ENCODE data around the gene NALCN. TPM values are rescaled to one million over a fixed set of nuclear protein-coding genes. Genes with fewer than 3 reads are reported as not detected.

Gene NALCN
- total and polyA plus RNA-seq, 2 experiments from 2014 or later: 0.50 to 0.87 TPM

DNA sequence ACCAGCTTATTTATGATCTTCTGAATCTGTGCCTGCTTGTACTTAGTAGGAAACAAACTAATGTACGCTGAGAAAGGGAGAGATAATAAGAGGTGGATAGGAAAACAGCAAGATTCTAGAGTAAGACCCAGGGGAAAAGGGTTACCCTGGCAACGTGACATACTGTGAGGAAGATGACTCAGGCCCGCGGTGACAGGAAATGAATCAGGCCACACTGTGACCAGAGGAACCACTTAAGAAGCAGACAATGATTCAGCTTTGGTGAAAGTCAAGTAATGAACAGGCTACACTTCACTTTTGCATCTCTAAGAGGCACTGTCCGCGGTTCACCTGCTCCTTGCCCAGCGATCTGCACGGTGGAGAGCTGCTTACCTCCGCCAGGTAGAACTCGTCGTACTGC is 158.2 kb downstream of the NALCN start:
- peak; percentile 22 for DNase-seq (ENCODE audit: low spot score)
- Histone ChIP-seq H3K36me3 (ENCODE audit: insufficient read depth) (no peaks in the 10 kb centered on the region), H3K9me2 (ENCODE audit: insufficient read depth) (no peaks in the 10 kb centered on the region), H3K4me1 (ENCODE audit: insufficient read depth) (no peaks in the 10 kb centered on the region), H4K20me1 (replicated peaks; ENCODE audit: insufficient read depth) (no peaks in the 10 kb centered on the region), H3K27me3 (ENCODE audit: insufficient read depth) (no peaks in the 10 kb centered on the region), H3K79me2 (replicated peaks; ENCODE audit: insufficient read depth) (no peaks in the 10 kb centered on the region), H3K4me3 (no peak overlapping the region), H2AFZ (peak overlapping the region; percentile 54; the same call in 1 of the 2 replicates), H3F3A (replicated peaks; ENCODE audit: low read depth) (no peaks in the 10 kb centered on the region), H3K27ac (ENCODE audit: low read depth) (no peak overlapping the region), H3K4me2 (no peak overlapping the region)
- Mint-ChIP-seq H3K27ac (no peak overlapping the region), H3K9me3 (no peaks in the 10 kb centered on the region), H3K4me3 (no peak overlapping the region), H3K4me1 (no peaks in the 10 kb centered on the region; the same call in 2 of the 3 replicates), H3K36me3 (ENCODE audit: low read depth) (no peaks in the 10 kb centered on the region), H3K27me3 (ENCODE audit: insufficient read depth, low read depth, poor library complexity) (no peaks in the 10 kb centered on the region)
- peak; percentile 29; the same call in 2 of the 3 replicates for ATAC-seq
- no peak for TF ChIP-seq JUNB (IDR thresholded peaks at IDR 0.05; ENCODE audit: unreplicated experiment)
- no peak for TF ChIP-seq STAT1 (IDR thresholded peaks at IDR 0.05; ENCODE audit: unreplicated experiment)
- TF ChIP-seq EZH2 (IDR thresholded peaks at IDR 0.05; ENCODE audit: low read depth, unreplicated experiment): no peak
- no peak for TF ChIP-seq CREB1 (CRISPR knock-in tag; IDR thresholded peaks at IDR 0.05; ENCODE audit: low read depth)
- TF ChIP-seq, protein P1, sequence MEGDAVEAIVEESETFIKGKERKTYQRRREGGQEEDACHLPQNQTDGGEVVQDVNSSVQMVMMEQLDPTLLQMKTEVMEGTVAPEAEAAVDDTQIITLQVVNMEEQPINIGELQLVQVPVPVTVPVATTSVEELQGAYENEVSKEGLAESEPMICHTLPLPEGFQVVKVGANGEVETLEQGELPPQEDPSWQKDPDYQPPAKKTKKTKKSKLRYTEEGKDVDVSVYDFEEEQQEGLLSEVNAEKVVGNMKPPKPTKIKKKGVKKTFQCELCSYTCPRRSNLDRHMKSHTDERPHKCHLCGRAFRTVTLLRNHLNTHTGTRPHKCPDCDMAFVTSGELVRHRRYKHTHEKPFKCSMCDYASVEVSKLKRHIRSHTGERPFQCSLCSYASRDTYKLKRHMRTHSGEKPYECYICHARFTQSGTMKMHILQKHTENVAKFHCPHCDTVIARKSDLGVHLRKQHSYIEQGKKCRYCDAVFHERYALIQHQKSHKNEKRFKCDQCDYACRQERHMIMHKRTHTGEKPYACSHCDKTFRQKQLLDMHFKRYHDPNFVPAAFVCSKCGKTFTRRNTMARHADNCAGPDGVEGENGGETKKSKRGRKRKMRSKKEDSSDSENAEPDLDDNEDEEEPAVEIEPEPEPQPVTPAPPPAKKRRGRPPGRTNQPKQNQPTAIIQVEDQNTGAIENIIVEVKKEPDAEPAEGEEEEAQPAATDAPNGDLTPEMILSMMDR (conservative IDR thresholded peaks at IDR 0.05; ENCODE audit: low read depth in 2 of 2): no peak
- TF ChIP-seq, protein P2, sequence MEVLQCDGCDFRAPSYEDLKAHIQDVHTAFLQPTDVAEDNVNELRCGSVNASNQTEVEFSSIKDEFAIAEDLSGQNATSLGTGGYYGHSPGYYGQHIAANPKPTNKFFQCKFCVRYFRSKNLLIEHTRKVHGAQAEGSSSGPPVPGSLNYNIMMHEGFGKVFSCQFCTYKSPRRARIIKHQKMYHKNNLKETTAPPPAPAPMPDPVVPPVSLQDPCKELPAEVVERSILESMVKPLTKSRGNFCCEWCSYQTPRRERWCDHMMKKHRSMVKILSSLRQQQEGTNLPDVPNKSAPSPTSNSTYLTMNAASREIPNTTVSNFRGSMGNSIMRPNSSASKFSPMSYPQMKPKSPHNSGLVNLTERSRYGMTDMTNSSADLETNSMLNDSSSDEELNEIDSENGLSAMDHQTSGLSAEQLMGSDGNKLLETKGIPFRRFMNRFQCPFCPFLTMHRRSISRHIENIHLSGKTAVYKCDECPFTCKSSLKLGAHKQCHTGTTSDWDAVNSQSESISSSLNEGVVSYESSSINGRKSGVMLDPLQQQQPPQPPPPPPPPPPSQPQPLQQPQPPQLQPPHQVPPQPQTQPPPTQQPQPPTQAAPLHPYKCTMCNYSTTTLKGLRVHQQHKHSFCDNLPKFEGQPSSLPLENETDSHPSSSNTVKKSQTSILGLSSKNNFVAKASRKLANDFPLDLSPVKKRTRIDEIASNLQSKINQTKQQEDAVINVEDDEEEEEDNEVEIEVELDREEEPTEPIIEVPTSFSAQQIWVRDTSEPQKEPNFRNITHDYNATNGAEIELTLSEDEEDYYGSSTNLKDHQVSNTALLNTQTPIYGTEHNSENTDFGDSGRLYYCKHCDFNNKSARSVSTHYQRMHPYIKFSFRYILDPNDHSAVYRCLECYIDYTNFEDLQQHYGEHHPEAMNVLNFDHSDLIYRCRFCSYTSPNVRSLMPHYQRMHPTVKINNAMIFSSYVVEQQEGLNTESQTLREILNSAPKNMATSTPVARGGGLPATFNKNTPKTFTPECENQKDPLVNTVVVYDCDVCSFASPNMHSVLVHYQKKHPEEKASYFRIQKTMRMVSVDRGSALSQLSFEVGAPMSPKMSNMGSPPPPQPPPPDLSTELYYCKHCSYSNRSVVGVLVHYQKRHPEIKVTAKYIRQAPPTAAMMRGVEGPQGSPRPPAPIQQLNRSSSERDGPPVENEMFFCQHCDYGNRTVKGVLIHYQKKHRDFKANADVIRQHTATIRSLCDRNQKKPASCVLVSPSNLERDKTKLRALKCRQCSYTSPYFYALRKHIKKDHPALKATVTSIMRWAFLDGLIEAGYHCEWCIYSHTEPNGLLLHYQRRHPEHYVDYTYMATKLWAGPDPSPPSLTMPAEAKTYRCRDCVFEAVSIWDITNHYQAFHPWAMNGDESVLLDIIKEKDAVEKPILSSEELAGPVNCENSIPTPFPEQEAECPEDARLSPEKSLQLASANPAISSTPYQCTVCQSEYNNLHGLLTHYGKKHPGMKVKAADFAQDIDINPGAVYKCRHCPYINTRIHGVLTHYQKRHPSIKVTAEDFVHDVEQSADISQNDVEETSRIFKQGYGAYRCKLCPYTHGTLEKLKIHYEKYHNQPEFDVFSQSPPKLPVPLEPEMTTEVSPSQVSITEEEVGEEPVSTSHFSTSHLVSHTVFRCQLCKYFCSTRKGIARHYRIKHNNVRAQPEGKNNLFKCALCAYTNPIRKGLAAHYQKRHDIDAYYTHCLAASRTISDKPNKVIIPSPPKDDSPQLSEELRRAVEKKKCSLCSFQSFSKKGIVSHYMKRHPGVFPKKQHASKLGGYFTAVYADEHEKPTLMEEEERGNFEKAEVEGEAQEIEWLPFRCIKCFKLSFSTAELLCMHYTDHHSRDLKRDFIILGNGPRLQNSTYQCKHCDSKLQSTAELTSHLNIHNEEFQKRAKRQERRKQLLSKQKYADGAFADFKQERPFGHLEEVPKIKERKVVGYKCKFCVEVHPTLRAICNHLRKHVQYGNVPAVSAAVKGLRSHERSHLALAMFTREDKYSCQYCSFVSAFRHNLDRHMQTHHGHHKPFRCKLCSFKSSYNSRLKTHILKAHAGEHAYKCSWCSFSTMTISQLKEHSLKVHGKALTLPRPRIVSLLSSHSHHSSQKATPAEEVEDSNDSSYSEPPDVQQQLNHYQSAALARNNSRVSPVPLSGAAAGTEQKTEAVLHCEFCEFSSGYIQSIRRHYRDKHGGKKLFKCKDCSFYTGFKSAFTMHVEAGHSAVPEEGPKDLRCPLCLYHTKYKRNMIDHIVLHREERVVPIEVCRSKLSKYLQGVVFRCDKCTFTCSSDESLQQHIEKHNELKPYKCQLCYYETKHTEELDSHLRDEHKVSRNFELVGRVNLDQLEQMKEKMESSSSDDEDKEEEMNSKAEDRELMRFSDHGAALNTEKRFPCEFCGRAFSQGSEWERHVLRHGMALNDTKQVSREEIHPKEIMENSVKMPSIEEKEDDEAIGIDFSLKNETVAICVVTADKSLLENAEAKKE (CRISPR knock-in tag; IDR thresholded peaks at IDR 0.05): no peak
- TF ChIP-seq, protein P3, sequence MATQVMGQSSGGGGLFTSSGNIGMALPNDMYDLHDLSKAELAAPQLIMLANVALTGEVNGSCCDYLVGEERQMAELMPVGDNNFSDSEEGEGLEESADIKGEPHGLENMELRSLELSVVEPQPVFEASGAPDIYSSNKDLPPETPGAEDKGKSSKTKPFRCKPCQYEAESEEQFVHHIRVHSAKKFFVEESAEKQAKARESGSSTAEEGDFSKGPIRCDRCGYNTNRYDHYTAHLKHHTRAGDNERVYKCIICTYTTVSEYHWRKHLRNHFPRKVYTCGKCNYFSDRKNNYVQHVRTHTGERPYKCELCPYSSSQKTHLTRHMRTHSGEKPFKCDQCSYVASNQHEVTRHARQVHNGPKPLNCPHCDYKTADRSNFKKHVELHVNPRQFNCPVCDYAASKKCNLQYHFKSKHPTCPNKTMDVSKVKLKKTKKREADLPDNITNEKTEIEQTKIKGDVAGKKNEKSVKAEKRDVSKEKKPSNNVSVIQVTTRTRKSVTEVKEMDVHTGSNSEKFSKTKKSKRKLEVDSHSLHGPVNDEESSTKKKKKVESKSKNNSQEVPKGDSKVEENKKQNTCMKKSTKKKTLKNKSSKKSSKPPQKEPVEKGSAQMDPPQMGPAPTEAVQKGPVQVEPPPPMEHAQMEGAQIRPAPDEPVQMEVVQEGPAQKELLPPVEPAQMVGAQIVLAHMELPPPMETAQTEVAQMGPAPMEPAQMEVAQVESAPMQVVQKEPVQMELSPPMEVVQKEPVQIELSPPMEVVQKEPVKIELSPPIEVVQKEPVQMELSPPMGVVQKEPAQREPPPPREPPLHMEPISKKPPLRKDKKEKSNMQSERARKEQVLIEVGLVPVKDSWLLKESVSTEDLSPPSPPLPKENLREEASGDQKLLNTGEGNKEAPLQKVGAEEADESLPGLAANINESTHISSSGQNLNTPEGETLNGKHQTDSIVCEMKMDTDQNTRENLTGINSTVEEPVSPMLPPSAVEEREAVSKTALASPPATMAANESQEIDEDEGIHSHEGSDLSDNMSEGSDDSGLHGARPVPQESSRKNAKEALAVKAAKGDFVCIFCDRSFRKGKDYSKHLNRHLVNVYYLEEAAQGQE (IDR thresholded peaks at IDR 0.05; ENCODE audit: unreplicated experiment): no peak
- TF ChIP-seq ZNF114 (CRISPR knock-in tag; IDR thresholded peaks at IDR 0.05): no peak
- TF ChIP-seq EZH2phosphoT487 (IDR thresholded peaks at IDR 0.05; ENCODE audit: unreplicated experiment): no peak
- no peak for TF ChIP-seq ZNF331 (CRISPR knock-in tag; IDR thresholded peaks at IDR 0.05; ENCODE audit: low read depth)
- no peak for TF ChIP-seq POLR2AphosphoS5 (IDR thresholded peaks at IDR 0.05; ENCODE audit: low read depth)
- TF ChIP-seq, protein P4, sequence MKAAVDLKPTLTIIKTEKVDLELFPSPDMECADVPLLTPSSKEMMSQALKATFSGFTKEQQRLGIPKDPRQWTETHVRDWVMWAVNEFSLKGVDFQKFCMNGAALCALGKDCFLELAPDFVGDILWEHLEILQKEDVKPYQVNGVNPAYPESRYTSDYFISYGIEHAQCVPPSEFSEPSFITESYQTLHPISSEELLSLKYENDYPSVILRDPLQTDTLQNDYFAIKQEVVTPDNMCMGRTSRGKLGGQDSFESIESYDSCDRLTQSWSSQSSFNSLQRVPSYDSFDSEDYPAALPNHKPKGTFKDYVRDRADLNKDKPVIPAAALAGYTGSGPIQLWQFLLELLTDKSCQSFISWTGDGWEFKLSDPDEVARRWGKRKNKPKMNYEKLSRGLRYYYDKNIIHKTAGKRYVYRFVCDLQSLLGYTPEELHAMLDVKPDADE (IDR thresholded peaks at IDR 0.05): no peak
